HepG2 (cell line): Measurements from ENCODE around the gene TMEM219. TPM values are rescaled to one million over a fixed set of nuclear protein-coding genes. Genes with fewer than 3 reads are reported as not detected.

ENCODE experiments used
- PAWR ChIP-seq: sonication (generic); formaldehyde crosslinking; IDR thresholded peaks from 2 replicates; pipeline ENCODE4 v1.4.0; 2020; ENCODE audit warnings: missing genetic modification reagents, mild to moderate bottlenecking, borderline replicate concordance
- SMAD9 ChIP-seq: sonication (generic); formaldehyde crosslinking; IDR thresholded peaks from 2 replicates; pipeline ENCODE4 v1.5.1; 2020; ENCODE audit warnings: mild to moderate bottlenecking, missing genetic modification reagents
- ZBTB39 ChIP-seq: sonication (generic); formaldehyde crosslinking; IDR thresholded peaks from 2 replicates; pipeline ENCODE4 v1.5.0; 2020; ENCODE audit warnings: missing genetic modification reagents
- ZNF256 ChIP-seq: sonication (generic); formaldehyde crosslinking; conservative IDR thresholded peaks from 2 replicates; pipeline ENCODE4 v1.4.0; 2020; ENCODE audit warnings: missing genetic modification reagents
- ZNF318 ChIP-seq: sonication (generic); formaldehyde crosslinking; IDR thresholded peaks from 2 replicates; pipeline ENCODE4 v1.4.0; 2020; ENCODE audit warnings: mild to moderate bottlenecking, missing genetic modification reagents
- ZNF800 ChIP-seq: sonication (generic); formaldehyde crosslinking; IDR thresholded peaks from 2 replicates; pipeline ENCODE4 v1.4.0; 2020; ENCODE audit warnings: missing genetic modification reagents
- polyA plus RNA-seq, 8 experiments: library from polyadenylated mRNA; depleted of rRNA in 3 of 8; stranded (reverse) in 7 of 8; unstranded in 1 of 8; fragments of >200 nt; fragmentation: Illumina TruSeq in 4 of 8; extraction: Trizol in 4 of 8; gene quantifications; 2 replicates each; pipeline versions ENCODE4 v1.2.1 to v1.2.3, GENCODE V29; 2011 to 2016; ENCODE audit warnings: low read depth in 4 of 8, missing spikeins in 1 of 8, mixed read lengths in 1 of 8; ENCODE audit not compliant: insufficient read depth in 1 of 8
- total RNA-seq, 5 experiments: library from RNA; depleted of rRNA; stranded (reverse); fragments of >200 nt; fragmentation: Illumina TruSeq; extraction: Trizol; gene quantifications; 2 replicates each; pipeline ENCODE4 v1.2.3, GENCODE V29; 2016; ENCODE audit warnings: low read depth in 1 of 5
- TF ChIP-seq, protein P1 (sequence below): sonication (generic); formaldehyde crosslinking; IDR thresholded peaks from one replicate; pipeline ENCODE4 v1.5.1; 2020; ENCODE audit warnings: mild to moderate bottlenecking, missing genetic modification reagents; ENCODE audit errors: not compliant biosample characterization

TMEM219 gene
- total and polyA plus RNA-seq, 2 of the 13 experiments (the other 11 are each of a cell fraction or from before 2014, with no cell fraction given), result 105 to 115 TPM

DNA sequence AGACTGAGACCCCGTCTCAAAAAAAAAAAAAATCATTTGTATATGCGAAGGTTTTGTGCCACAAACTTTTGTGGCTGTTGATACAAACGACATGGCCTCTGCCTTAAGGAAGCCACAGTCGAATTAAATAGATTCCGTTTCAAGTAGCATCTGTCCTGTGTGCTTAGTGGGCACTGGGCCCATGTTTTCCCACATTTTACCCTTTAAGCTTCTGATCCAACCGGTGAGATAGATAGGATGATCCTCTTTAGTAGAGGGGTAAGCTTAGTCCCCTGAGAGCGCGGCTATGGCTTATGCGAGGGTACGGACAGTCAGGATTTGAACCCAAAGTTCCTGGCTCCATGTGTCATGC is 776 bp upstream of the TMEM219 start (continued):
- TF ChIP-seq ZBTB39 (0 out of 2 replicates have a peak, but pooled peaks have one; percentile 44), PAWR (CRISPR knock-in tag) (0 out of 2 replicates have a peak, but pooled peaks have one; percentile 53), ZNF800 (CRISPR knock-in tag) (0 out of 2 replicates have a peak, but pooled peaks have one; percentile 2), ZNF318 (CRISPR knock-in tag) (no peak), ZNF256 (CRISPR knock-in tag) (0 out of 2 replicates have a peak, but pooled peaks have one; percentile 20), SMAD9 (CRISPR knock-in tag) (0 out of 2 replicates have a peak, but pooled peaks have one; percentile 54)
- TF ChIP-seq, protein P1, sequence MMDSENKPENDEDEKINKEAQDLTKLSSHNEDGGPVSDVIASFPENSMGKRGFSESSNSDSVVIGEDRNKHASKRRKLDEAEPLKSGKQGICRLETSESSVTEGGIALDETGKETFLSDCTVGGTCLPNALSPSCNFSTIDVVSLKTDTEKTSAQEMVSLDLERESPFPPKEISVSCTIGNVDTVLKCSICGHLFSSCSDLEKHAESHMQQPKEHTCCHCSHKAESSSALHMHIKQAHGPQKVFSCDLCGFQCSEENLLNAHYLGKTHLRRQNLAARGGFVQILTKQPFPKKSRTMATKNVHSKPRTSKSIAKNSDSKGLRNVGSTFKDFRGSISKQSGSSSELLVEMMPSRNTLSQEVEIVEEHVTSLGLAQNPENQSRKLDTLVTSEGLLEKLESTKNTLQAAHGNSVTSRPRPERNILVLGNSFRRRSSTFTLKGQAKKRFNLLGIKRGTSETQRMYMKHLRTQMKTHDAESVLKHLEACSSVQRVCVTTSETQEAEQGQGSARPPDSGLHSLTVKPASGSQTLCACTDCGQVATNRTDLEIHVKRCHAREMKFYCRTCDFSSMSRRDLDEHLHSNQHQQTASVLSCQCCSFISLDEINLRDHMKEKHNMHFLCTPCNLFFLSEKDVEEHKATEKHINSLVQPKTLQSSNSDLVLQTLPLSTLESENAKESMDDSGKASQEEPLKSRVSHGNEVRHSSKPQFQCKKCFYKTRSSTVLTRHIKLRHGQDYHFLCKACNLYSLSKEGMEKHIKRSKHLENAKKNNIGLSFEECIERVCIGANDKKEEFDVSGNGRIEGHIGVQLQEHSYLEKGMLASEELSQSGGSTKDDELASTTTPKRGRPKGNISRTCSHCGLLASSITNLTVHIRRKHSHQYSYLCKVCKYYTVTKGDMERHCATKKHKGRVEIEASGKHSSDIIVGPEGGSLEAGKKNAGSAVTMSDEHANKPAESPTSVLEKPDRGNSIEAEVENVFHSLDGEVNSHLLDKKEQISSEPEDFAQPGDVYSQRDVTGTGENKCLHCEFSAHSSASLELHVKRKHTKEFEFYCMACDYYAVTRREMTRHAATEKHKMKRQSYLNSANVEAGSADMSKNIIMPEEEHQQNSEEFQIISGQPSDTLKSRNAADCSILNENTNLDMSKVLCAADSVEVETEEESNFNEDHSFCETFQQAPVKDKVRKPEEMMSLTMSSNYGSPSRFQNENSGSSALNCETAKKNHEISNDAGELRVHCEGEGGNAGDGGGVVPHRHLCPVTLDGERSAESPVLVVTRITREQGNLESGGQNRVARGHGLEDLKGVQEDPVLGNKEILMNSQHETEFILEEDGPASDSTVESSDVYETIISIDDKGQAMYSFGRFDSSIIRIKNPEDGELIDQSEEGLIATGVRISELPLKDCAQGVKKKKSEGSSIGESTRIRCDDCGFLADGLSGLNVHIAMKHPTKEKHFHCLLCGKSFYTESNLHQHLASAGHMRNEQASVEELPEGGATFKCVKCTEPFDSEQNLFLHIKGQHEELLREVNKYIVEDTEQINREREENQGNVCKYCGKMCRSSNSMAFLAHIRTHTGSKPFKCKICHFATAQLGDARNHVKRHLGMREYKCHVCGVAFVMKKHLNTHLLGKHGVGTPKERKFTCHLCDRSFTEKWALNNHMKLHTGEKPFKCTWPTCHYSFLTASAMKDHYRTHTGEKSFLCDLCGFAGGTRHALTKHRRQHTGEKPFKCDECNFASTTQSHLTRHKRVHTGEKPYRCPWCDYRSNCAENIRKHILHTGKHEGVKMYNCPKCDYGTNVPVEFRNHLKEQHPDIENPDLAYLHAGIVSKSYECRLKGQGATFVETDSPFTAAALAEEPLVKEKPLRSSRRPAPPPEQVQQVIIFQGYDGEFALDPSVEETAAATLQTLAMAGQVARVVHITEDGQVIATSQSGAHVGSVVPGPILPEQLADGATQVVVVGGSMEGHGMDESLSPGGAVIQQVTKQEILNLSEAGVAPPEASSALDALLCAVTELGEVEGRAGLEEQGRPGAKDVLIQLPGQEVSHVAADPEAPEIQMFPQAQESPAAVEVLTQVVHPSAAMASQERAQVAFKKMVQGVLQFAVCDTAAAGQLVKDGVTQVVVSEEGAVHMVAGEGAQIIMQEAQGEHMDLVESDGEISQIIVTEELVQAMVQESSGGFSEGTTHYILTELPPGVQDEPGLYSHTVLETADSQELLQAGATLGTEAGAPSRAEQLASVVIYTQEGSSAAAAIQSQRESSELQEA (CRISPR knock-in tag), result peak; percentile 5
